K562 (cell line): Measurements from ENCODE around the gene NFIL3. TPM values are rescaled to one million over a fixed set of nuclear protein-coding genes. Genes with fewer than 3 reads are reported as not detected.
A peak's percentile ranks its signal among the peaks of the same experiment; 100 is the strongest.

Experiments
- CBFA2T3 ChIP-seq: fragments of 450-650 bp; IDR thresholded peaks from 2 replicates; pipeline ENCODE4 v1.6.1; 2017
- KHSRP ChIP-seq: fragments of 450-650 bp; IDR thresholded peaks from 2 replicates; pipeline ENCODE4 v1.6.1; 2017
- NR3C1 ChIP-seq: sonication (generic); formaldehyde crosslinking; IDR thresholded peaks from 2 replicates; pipeline ENCODE4 v1.8.1; 2022; ENCODE audit warnings: missing genetic modification reagents
- PKNOX1 ChIP-seq: fragments of 450-650 bp; IDR thresholded peaks from 2 replicates; pipeline ENCODE4 v1.6.1; 2016
- POLR2A ChIP-seq: fragments of 450-650 bp; conservative IDR thresholded peaks from 2 replicates; pipeline ENCODE4 v1.6.1; 2016
- PREB ChIP-seq: sonication (generic); formaldehyde crosslinking; IDR thresholded peaks from 2 replicates; pipeline ENCODE4 v1.8.1; 2023; ENCODE audit warnings: mild to moderate bottlenecking, missing genetic modification reagents
- SAP30 ChIP-seq: fragments of 200-600 bp; sonication (generic); IDR thresholded peaks from 2 replicates; pipeline ENCODE4 v1.6.1; 2012; ENCODE audit warnings: borderline replicate concordance, low read depth, mild to moderate bottlenecking, moderate library complexity, low read length, control low read depth, inconsistent platforms; ENCODE audit not compliant: insufficient read depth, poor library complexity, severe bottlenecking
- SNAPC5 ChIP-seq: fragments of 250-450 bp; sonication (Bioruptor Pico); IDR thresholded peaks from 2 replicates; pipeline ENCODE4 v1.8.0; 2021; ENCODE audit warnings: moderate library complexity, mild to moderate bottlenecking, inconsistent platforms
- TAF1 ChIP-seq: IDR thresholded peaks from 2 replicates; pipeline ENCODE4 v1.6.1; 2011; ENCODE audit warnings: mild to moderate bottlenecking, low read length, moderate library complexity; ENCODE audit not compliant: insufficient read depth, control insufficient read depth, severe bottlenecking; ENCODE audit errors: extremely low read depth
- TSHZ1 ChIP-seq: fragments of 250-450 bp; sonication (Bioruptor Pico); IDR thresholded peaks from 2 replicates; pipeline ENCODE4 v1.4.0; 2020; ENCODE audit warnings: mild to moderate bottlenecking, moderate library complexity
- UBTF ChIP-seq, 2 experiments: IDR thresholded peaks; 2 replicates each; pipeline ENCODE4 v1.6.1; 2012; ENCODE audit warnings: improper control_type of control experiment in 2 of 2, low read depth in 2 of 2, low read length in 2 of 2, borderline replicate concordance in 1 of 2
- USF1 ChIP-seq: sonication (generic); formaldehyde crosslinking; IDR thresholded peaks from 2 replicates; pipeline ENCODE4 v1.9.0; 2022; ENCODE audit warnings: mild to moderate bottlenecking, missing genetic modification reagents
- WHSC1 ChIP-seq: IDR thresholded peaks from one replicate; pipeline ENCODE4 v1.6.1; 2012; ENCODE audit warnings: low read length, control low read depth, inconsistent platforms
- ZC3H11A ChIP-seq: IDR thresholded peaks from 2 replicates; pipeline ENCODE4 v1.6.1; 2012; ENCODE audit warnings: low read depth, low read length, improper control_type of control experiment
- ZFX ChIP-seq: sonication (generic); formaldehyde crosslinking; IDR thresholded peaks from 2 replicates; pipeline ENCODE4 v1.8.0; 2022; ENCODE audit warnings: mild to moderate bottlenecking, missing genetic modification reagents, moderate library complexity
- ZNF12 ChIP-seq: sonication (generic); formaldehyde crosslinking; IDR thresholded peaks from 2 replicates; pipeline ENCODE4 v1.4.0; 2020; ENCODE audit warnings: mild to moderate bottlenecking, missing genetic modification reagents
- ZNF217 ChIP-seq: sonication (generic); formaldehyde crosslinking; IDR thresholded peaks from 2 replicates; pipeline ENCODE4 v1.8.0; 2022; ENCODE audit warnings: mild to moderate bottlenecking, missing genetic modification reagents
- ZNF253 ChIP-seq: fragments of 250-450 bp; sonication (Bioruptor Pico); conservative IDR thresholded peaks from 2 replicates; pipeline ENCODE4 v1.6.1; 2021; ENCODE audit warnings: mild to moderate bottlenecking
- ZNF3 ChIP-seq: fragments of 250-450 bp; sonication (Bioruptor Pico); IDR thresholded peaks from 2 replicates; pipeline ENCODE4 v1.5.0; 2021; ENCODE audit warnings: mild to moderate bottlenecking, moderate library complexity
- ZNF644 ChIP-seq: fragments of 200-800 bp; sonication (Bioruptor generic); IDR thresholded peaks from 2 replicates; pipeline ENCODE4 v1.6.1; 2016; ENCODE audit warnings: low read depth, missing genetic modification characterization, missing compliant biosample characterization
- polyA plus RNA-seq, 8 experiments: library from polyadenylated mRNA; depleted of rRNA in 4 of 8; stranded (reverse) in 5 of 8; unstranded in 3 of 8; fragments of >200 nt; fragmentation: Nextera tagmentation in 2 of 8; fragmentation: Illumina TruSeq in 1 of 8; extraction: Ambion mirVana in 2 of 8; extraction: Trizol in 1 of 8; gene quantifications; 2 replicates each; pipeline versions ENCODE4 v1.2.1 to v1.2.3, GENCODE V29; 2011 to 2014; ENCODE audit warnings: inconsistent platforms in 1 of 8, missing spikeins in 1 of 8
- total RNA-seq, 7 experiments: library from RNA; depleted of rRNA in 6 of 7; stranded (reverse); fragments of >200 nt in 6 of 7; fragmentation: Illumina TruSeq in 2 of 7; extraction: Trizol in 2 of 7; gene quantifications; 2 replicates each; pipeline versions ENCODE4 v1.2.1 to v1.2.3, GENCODE V29; 2011 to 2021; ENCODE audit warnings: low replicate concordance in 1 of 7

Gene NFIL3
- total and polyA plus RNA-seq, 9 of the 15 experiments (the other 6 are each of a cell fraction or from before 2014, with no cell fraction given) = 3.2 to 16.1 (median 9.3) TPM

GRCh38 chr9:91423785-91424402, at the start of gene NFIL3 (continued):
- TF ChIP-seq ZNF644 (tag) = no peak
- peak; percentile 74 for TF ChIP-seq ZFX (CRISPR knock-in tag)
- TF ChIP-seq UBTF (IDR thresholded peaks at IDR 0.05; ENCODE audit: borderline replicate concordance in 1 of 2, low read depth in 2 of 2, low read length in 2 of 2) = peak; percentile 29 to 31; a peak in 1 of 4 replicates
- no peak for TF ChIP-seq CBFA2T3
- TF ChIP-seq ZNF12 (CRISPR knock-in tag) = no peak
- TF ChIP-seq USF1 = no peak
- no peak for TF ChIP-seq TSHZ1 (CRISPR knock-in tag)
- TF ChIP-seq WHSC1 = no peak
- no peak for TF ChIP-seq SAP30
- TF ChIP-seq PKNOX1 = no peak
- TF ChIP-seq SNAPC5 (CRISPR knock-in tag) = no peak
- TF ChIP-seq ZNF253 (CRISPR knock-in tag) = no peak
- peak; percentile 14; the same call in 1 of the 2 replicates for TF ChIP-seq NR3C1 (CRISPR knock-in tag)
- TF ChIP-seq TAF1 = peak; percentile 42
- peak; percentile 67; the same call in 1 of the 2 replicates for TF ChIP-seq POLR2A
- no peak for TF ChIP-seq KHSRP
- no peak for TF ChIP-seq PREB (CRISPR knock-in tag)
- TF ChIP-seq ZC3H11A = no peak
- no peak for TF ChIP-seq ZNF217 (CRISPR knock-in tag)
- no peak for TF ChIP-seq ZNF3
